Measurements from ENCODE around the gene PCYOX1L.

DNA sequence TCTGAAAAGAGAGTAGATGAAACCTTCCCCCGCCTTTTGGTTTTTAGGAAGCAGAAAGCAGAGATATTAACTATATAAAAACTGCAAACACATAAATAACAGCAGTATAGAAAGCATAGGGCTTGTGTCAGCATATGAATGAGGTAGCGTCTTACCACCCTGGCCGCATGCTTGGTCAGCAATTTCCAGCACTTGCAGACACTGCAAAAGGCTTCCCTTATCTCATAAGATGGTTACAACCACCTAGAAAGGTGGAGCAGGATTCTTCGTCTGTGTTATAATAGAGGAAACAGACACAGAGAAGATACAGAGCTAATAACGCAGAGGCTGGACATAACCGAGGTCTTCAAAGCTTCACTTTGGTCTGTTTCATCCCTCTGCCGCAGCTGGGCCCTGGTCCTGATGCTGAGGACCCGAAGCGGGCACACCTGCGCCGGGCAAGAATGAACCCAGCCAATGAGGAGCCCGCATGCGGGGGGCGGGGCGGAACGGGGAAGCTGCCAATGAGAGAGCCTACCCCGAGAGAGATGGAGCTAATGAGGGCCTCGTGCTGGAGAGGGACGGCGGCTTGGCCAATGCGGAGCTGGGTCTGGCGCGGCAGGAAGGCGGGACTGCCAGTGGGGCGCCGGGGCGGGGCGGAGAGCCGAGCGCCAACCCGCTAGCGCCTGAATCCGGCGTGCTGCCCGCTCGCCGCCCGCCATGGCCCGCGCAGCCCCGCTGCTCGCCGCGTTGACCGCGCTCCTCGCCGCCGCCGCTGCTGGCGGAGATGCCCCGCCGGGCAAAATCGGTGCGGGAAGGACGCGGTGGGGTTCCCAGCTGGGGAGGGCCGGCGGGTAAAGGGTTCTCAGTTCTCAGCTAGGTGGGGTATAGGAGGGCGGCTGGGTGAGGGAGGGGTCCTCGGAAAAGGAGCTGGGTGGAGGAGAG is at the start of gene PCYOX1L:
- TF ChIP-seq, protein P1, sequence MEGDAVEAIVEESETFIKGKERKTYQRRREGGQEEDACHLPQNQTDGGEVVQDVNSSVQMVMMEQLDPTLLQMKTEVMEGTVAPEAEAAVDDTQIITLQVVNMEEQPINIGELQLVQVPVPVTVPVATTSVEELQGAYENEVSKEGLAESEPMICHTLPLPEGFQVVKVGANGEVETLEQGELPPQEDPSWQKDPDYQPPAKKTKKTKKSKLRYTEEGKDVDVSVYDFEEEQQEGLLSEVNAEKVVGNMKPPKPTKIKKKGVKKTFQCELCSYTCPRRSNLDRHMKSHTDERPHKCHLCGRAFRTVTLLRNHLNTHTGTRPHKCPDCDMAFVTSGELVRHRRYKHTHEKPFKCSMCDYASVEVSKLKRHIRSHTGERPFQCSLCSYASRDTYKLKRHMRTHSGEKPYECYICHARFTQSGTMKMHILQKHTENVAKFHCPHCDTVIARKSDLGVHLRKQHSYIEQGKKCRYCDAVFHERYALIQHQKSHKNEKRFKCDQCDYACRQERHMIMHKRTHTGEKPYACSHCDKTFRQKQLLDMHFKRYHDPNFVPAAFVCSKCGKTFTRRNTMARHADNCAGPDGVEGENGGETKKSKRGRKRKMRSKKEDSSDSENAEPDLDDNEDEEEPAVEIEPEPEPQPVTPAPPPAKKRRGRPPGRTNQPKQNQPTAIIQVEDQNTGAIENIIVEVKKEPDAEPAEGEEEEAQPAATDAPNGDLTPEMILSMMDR (conservative IDR thresholded peaks at IDR 0.05; ENCODE audit: low read depth, low read length): no peak
- no peak for TF ChIP-seq EZH2 (IDR thresholded peaks at IDR 0.05; ENCODE audit: borderline replicate concordance, low read depth, low read length, poor library complexity, severe bottlenecking)

Data from A673 (cell line).